ENCODE results near the gene C7. TPM values are rescaled to one million over a fixed set of nuclear protein-coding genes. Genes with fewer than 3 reads are reported as not detected.

C7 gene
- total and polyA plus RNA-seq, 2 experiments from 2014 or later = 0.05 to 0.07 TPM

- 0 out of 2 replicates have a peak, but pooled peaks cover 4% of the 10 kb centered on the region for H3K9me2 ChIP-seq (ENCODE audit: insufficient read depth)
- no peaks in the 10 kb centered on the region for H3K27me3 ChIP-seq (ENCODE audit: insufficient read depth)
- TF ChIP-seq REST (IDR thresholded peaks at IDR 0.05; ENCODE audit: unreplicated experiment) = no peak
- TF ChIP-seq ETS1 (IDR thresholded peaks at IDR 0.05) = no peak
- no peak for TF ChIP-seq POLR2AphosphoS5 (IDR thresholded peaks at IDR 0.05; ENCODE audit: low read depth)
- no peak for TF ChIP-seq ZNF462 (CRISPR knock-in tag; IDR thresholded peaks at IDR 0.05)
- TF ChIP-seq EZH2 (IDR thresholded peaks at IDR 0.05; ENCODE audit: low read depth, unreplicated experiment) = no peak
- TF ChIP-seq CTCF (conservative IDR thresholded peaks at IDR 0.05; ENCODE audit: low read depth in 2 of 2) = no peak
- DNase-seq (ENCODE audit: low spot score) (no peak), ATAC-seq (no peak)
- Mint-ChIP-seq H3K9me3 (no peaks in the 10 kb centered on the region; the same call in 2 of the 3 replicates), H3K4me1 (no peaks in the 10 kb centered on the region), H3K27me3 (ENCODE audit: insufficient read depth, low read depth, poor library complexity) (no peaks in the 10 kb centered on the region), H3K36me3 (ENCODE audit: low read depth) (no peaks in the 10 kb centered on the region), H3K4me3 (no peak overlapping the region), H3K27ac (no peak overlapping the region)
- no peaks in the 10 kb centered on the region for H3K4me1 ChIP-seq (ENCODE audit: insufficient read depth)
- H3K4me3 ChIP-seq = no peak overlapping the region
- no peaks in the 10 kb centered on the region for H3K36me3 ChIP-seq (ENCODE audit: insufficient read depth)
- no peaks in the 10 kb centered on the region for H3F3A ChIP-seq (replicated peaks; ENCODE audit: low read depth)
- no peaks in the 10 kb centered on the region for H4K20me1 ChIP-seq (replicated peaks; ENCODE audit: insufficient read depth)
- H3K79me2 ChIP-seq (replicated peaks; ENCODE audit: insufficient read depth) = no peaks in the 10 kb centered on the region
- H3K27ac ChIP-seq (ENCODE audit: low read depth) = no peak overlapping the region
- H2AFZ ChIP-seq = no peak overlapping the region
- no peak overlapping the region for H3K4me2 ChIP-seq
Measured at GRCh38 chr5:40999966-41000365, 90.7 kb downstream of the C7 start.

All from GM23338 (cell line).